Trophoblast cell (in vitro differentiated cells and primary cell): ENCODE measurements around the gene GGPS1.
"Not testable (repeated sequence)": the region's sequence is repeated elsewhere in the genome, so short reads cannot be mapped to it uniquely, and the experiment has no call there.

ENCODE experiments used
- DNase-seq, 2 donors: peaks; one replicate each; pipeline ENCODE4 v3.0.0-alpha.2; 2016
- H2AFZ ChIP-seq: 2 replicates; pipeline ENCODE4 v1.6.1; 2013; ENCODE audit warnings: low read length, moderate library complexity, mild to moderate bottlenecking; ENCODE audit not compliant: insufficient read depth, poor library complexity
- H2AK5ac ChIP-seq: 2 replicates; pipeline ENCODE4 v1.6.1; 2013; ENCODE audit warnings: mild to moderate bottlenecking, low read length
- H2BK120ac ChIP-seq: 2 replicates; pipeline ENCODE4 v1.6.1; 2013; ENCODE audit warnings: low read length, mild to moderate bottlenecking, moderate library complexity; ENCODE audit not compliant: insufficient read depth, poor library complexity
- H2BK12ac ChIP-seq: 2 replicates; pipeline ENCODE4 v1.6.1; 2013; ENCODE audit warnings: mild to moderate bottlenecking, low read length, moderate library complexity
- H2BK5ac ChIP-seq: 2 replicates; pipeline ENCODE4 v1.6.1; 2013; ENCODE audit warnings: low read length, low read depth, moderate library complexity, mild to moderate bottlenecking; ENCODE audit not compliant: poor library complexity
- H3K14ac ChIP-seq: 2 replicates; pipeline ENCODE4 v1.6.1; 2013; ENCODE audit warnings: mild to moderate bottlenecking, low read length
- H3K18ac ChIP-seq: 2 replicates; pipeline ENCODE4 v1.6.1; 2013; ENCODE audit warnings: mild to moderate bottlenecking, low read length
- H3K23ac ChIP-seq: 2 replicates; pipeline ENCODE4 v1.6.1; 2013; ENCODE audit warnings: low read length
- H3K27ac ChIP-seq: 2 replicates; pipeline ENCODE4 v1.5.1; 2013; ENCODE audit warnings: low read depth, mild to moderate bottlenecking, inconsistent platforms, low read length, moderate library complexity
- H3K27me3 ChIP-seq: 2 replicates; pipeline ENCODE4 v1.6.1; 2013; ENCODE audit warnings: inconsistent platforms, mild to moderate bottlenecking, low read length, moderate library complexity; ENCODE audit not compliant: insufficient read depth
- H3K36me3 ChIP-seq, 2 experiments: 1 replicate in 1 of 2; 2 replicates in 1 of 2; pipeline ENCODE4 v1.6.1; 2013; ENCODE audit warnings: low read length in 2 of 2, mild to moderate bottlenecking in 2 of 2, moderate library complexity in 1 of 2; ENCODE audit not compliant: insufficient read depth in 2 of 2, control insufficient read depth in 1 of 2
- H3K4ac ChIP-seq: 2 replicates; pipeline ENCODE4 v1.6.1; 2013; ENCODE audit warnings: low read depth, mild to moderate bottlenecking, low read length, moderate library complexity
- H3K4me1 ChIP-seq, 2 experiments: 1 replicate in 1 of 2; 2 replicates in 1 of 2; pipeline ENCODE4 v1.6.1; 2013; ENCODE audit warnings: low read length in 2 of 2, mild to moderate bottlenecking in 2 of 2, moderate library complexity in 1 of 2; ENCODE audit not compliant: insufficient read depth in 2 of 2, control insufficient read depth in 1 of 2
- H3K4me2 ChIP-seq: 2 replicates; pipeline ENCODE4 v1.6.1; 2013; ENCODE audit warnings: inconsistent platforms, mild to moderate bottlenecking, low read length, moderate library complexity
- H3K4me3 ChIP-seq: 2 replicates; pipeline ENCODE4 v1.5.1; 2013; ENCODE audit warnings: mild to moderate bottlenecking, low read depth, low read length, inconsistent platforms
- H3K79me1 ChIP-seq: one replicate; pipeline ENCODE4 v1.6.1; 2013; ENCODE audit warnings: low read length
- H3K79me2 ChIP-seq: 2 replicates; pipeline ENCODE4 v1.6.1; 2013; ENCODE audit warnings: low read length, mild to moderate bottlenecking; ENCODE audit not compliant: control insufficient read depth, insufficient read depth, poor library complexity
- H3K9ac ChIP-seq: 2 replicates; pipeline ENCODE4 v1.6.1; 2013; ENCODE audit warnings: mild to moderate bottlenecking, low read length
- H3K9me3 ChIP-seq: 2 replicates; pipeline ENCODE4 v1.6.1; 2013; ENCODE audit warnings: low read depth, mild to moderate bottlenecking, control low read depth, inconsistent platforms, low read length; ENCODE audit not compliant: insufficient read depth
- H4K12ac ChIP-seq: 2 replicates; pipeline ENCODE4 v1.6.1; 2013; ENCODE audit warnings: low read depth, mild to moderate bottlenecking, low read length, moderate library complexity
- H4K8ac ChIP-seq: 2 replicates; pipeline ENCODE4 v1.6.1; 2013; ENCODE audit warnings: low read depth, mild to moderate bottlenecking, low read length, moderate library complexity
- H4K91ac ChIP-seq: one replicate; pipeline ENCODE4 v1.6.1; 2013; ENCODE audit warnings: low read depth, mild to moderate bottlenecking, low read length, moderate library complexity
- WGBS: extraction: QIAGEN DNeasy Blood & Tissue Kit; methylation state at CpG from one replicate; pipeline ENCODE4 v1.1.7; 2013; ENCODE audit warnings: missing lambda C conversion rate; ENCODE audit not compliant: insufficient read length, insufficient coverage; ENCODE audit errors: extremely low coverage; 5-methylcytosine and 5-hydroxymethylcytosine counted together

GGPS1 gene

GRCh38 chr1:235307158-235308124 lies 20.9 kb upstream of the GGPS1 start:
- H3K79me1 ChIP-seq = no peaks in the 10 kb centered on the region
- no peak overlapping the region for H3K23ac ChIP-seq
- H3K9ac ChIP-seq = no peak overlapping the region
- H3K18ac ChIP-seq = no peak overlapping the region
- no peak overlapping the region for H3K14ac ChIP-seq
- no peak overlapping the region for H2BK5ac ChIP-seq
- no peak overlapping the region for H4K91ac ChIP-seq
- H2AK5ac ChIP-seq = no peak overlapping the region
- no peak overlapping the region for H2BK120ac ChIP-seq
- no peak for DNase-seq
- no peak overlapping the region for H3K4me3 ChIP-seq
- no peak overlapping the region for H3K4me2 ChIP-seq
- H3K4ac ChIP-seq = peak overlapping the region; percentile 91
- H4K8ac ChIP-seq = no peak overlapping the region
- no peaks in the 10 kb centered on the region for H3K9me3 ChIP-seq
- no peaks in the 10 kb centered on the region for H3K27me3 ChIP-seq
- no peak overlapping the region for H2BK12ac ChIP-seq
- no CpG with 5 or more reads among the region's 7 CpGs for WGBS
- peaks cover 13% of the 10 kb centered on the region for H3K79me2 ChIP-seq
- H3K4me1 ChIP-seq = no peaks in the 10 kb centered on the region
- H3K27ac ChIP-seq = no peak overlapping the region
- no peak overlapping the region for H2AFZ ChIP-seq
- peaks cover 2 to 4% of the 10 kb centered on the region in 2 experiments for H3K36me3 ChIP-seq
- no peak overlapping the region for H4K12ac ChIP-seq

GRCh38 chr1:235309206-235309605 lies 19.2 kb upstream of the GGPS1 start:
- not testable (repeated sequence) for H3K4me1 ChIP-seq, H3K14ac ChIP-seq, H3K9ac ChIP-seq, H2BK12ac ChIP-seq, DNase-seq, H4K91ac ChIP-seq, H2BK5ac ChIP-seq, H2AFZ ChIP-seq, H3K27ac ChIP-seq, H3K18ac ChIP-seq, H3K4me3 ChIP-seq, H4K12ac ChIP-seq, H4K8ac ChIP-seq, H2BK120ac ChIP-seq, H3K4ac ChIP-seq, H3K79me1 ChIP-seq, H3K36me3 ChIP-seq, H3K9me3 ChIP-seq, H3K27me3 ChIP-seq, H3K23ac ChIP-seq, H2AK5ac ChIP-seq, H3K4me2 ChIP-seq
- WGBS = no CpG with 5 or more reads among the region's 32 CpGs
- H3K79me2 ChIP-seq = peaks cover 14% of the 10 kb centered on the region

- Histone ChIP-seq H2BK120ac (no peak overlapping the region), H3K9ac (no peak overlapping the region), H3K36me3 (peaks cover 0 to 8% of the 10 kb centered on the region in 2 experiments), H4K12ac (no peak overlapping the region), H3K14ac (no peak overlapping the region), H3K23ac (no peak overlapping the region), H3K4me3 (no peak overlapping the region), H3K27ac (no peak overlapping the region), H3K27me3 (no peaks in the 10 kb centered on the region), H2AK5ac (no peak overlapping the region), H2AFZ (no peak overlapping the region), H3K79me1 (no peaks in the 10 kb centered on the region), H2BK5ac (no peak overlapping the region), H3K9me3 (no peaks in the 10 kb centered on the region), H3K18ac (no peak overlapping the region), H4K91ac (no peak overlapping the region), H3K4me1 (no peaks in the 10 kb centered on the region), H3K4me2 (no peak overlapping the region), H4K8ac (no peak overlapping the region), H2BK12ac (no peak overlapping the region), H3K4ac (peak overlapping the region; percentile 95), H3K79me2 (peaks cover 14% of the 10 kb centered on the region)
- no CpG with 5 or more reads among the region's 6 CpGs for WGBS
- DNase-seq = no peak
Observed at GRCh38 chr1:235313262-235313661, 15.1 kb upstream of the GGPS1 start.

GRCh38 chr1:235313931-235314678 lies 14.3 kb upstream of the GGPS1 start:
- H2AK5ac ChIP-seq = no peak overlapping the region
- DNase-seq = no peak
- H4K91ac ChIP-seq = no peak overlapping the region
- H3K23ac ChIP-seq = no peak overlapping the region
- no peak overlapping the region for H2BK5ac ChIP-seq
- no peak overlapping the region for H4K12ac ChIP-seq
- no peaks in the 10 kb centered on the region for H3K4me1 ChIP-seq
- no peak overlapping the region for H3K18ac ChIP-seq
- H3K79me2 ChIP-seq = peaks cover 18% of the 10 kb centered on the region
- H3K79me1 ChIP-seq = no peaks in the 10 kb centered on the region
- H3K9ac ChIP-seq = no peak overlapping the region
- H2BK12ac ChIP-seq = no peak overlapping the region
- no peak overlapping the region for H3K4me2 ChIP-seq
- no peak overlapping the region for H2BK120ac ChIP-seq
- H3K4ac ChIP-seq = no peak overlapping the region
- H3K9me3 ChIP-seq = no peaks in the 10 kb centered on the region
- no peak overlapping the region for H3K27ac ChIP-seq
- no peak overlapping the region for H3K14ac ChIP-seq
- H3K4me3 ChIP-seq = no peak overlapping the region
- no peak overlapping the region for H4K8ac ChIP-seq
- no peak overlapping the region for H2AFZ ChIP-seq
- H3K27me3 ChIP-seq = no peaks in the 10 kb centered on the region
- H3K36me3 ChIP-seq = peaks cover 4 to 9% of the 10 kb centered on the region in 2 experiments
- WGBS = no CpG with 5 or more reads among the region's 4 CpGs
